Vagina (tissue), 2 donors: ENCODE data around the gene PSMD14.

ENCODE experiments used
- CTCF ChIP-seq, 3 experiments: fragments of 450-650 bp in 2 of 3; fragments of 200-600 bp in 1 of 3; sonication (generic) in 1 of 3; IDR thresholded peaks; one replicate each; pipeline ENCODE4 v1.5.1; 2017 to 2019; ENCODE audit warnings: antibody characterized with exemption in 3 of 3, mild to moderate bottlenecking in 2 of 3, moderate library complexity in 2 of 3
- POLR2A ChIP-seq, 2 donors: fragments of 450-650 bp; IDR thresholded peaks; one replicate each; pipeline ENCODE4 v1.6.1; 2017; ENCODE audit warnings: antibody characterized with exemption in 2 of 2, mild to moderate bottlenecking in 2 of 2, moderate library complexity in 2 of 2

- TF ChIP-seq CTCF (IDR thresholded peaks at IDR 0.05) (no peak), POLR2A (IDR thresholded peaks at IDR 0.05) (no peak)
Observed at GRCh38 chr2:161423421-161424393, 115.5 kb downstream of the PSMD14 start.
